AG09319 (cell line): ENCODE measurements around the gene PGAM4.

Experiments
- DNase-seq: peaks from one replicate; pipeline ENCODE4 v3.0.0-alpha.2; 2010; ENCODE audit warnings: low read depth; ENCODE audit errors: extremely low read depth
- TF ChIP-seq, protein P1 (sequence below): IDR thresholded peaks from 2 replicates; pipeline ENCODE4 v1.5.1; 2011; ENCODE audit warnings: low read depth, mild to moderate bottlenecking, inconsistent platforms, low read length, moderate library complexity

Gene PGAM4

GRCh38 chrX:77969538-77969937 is at the start of gene PGAM4:
TSS of gene PGAM4 (minus strand) at chrX:77969638. CDS start at chrX:77969638, 0 bp downstream.
- TF ChIP-seq, protein P1, sequence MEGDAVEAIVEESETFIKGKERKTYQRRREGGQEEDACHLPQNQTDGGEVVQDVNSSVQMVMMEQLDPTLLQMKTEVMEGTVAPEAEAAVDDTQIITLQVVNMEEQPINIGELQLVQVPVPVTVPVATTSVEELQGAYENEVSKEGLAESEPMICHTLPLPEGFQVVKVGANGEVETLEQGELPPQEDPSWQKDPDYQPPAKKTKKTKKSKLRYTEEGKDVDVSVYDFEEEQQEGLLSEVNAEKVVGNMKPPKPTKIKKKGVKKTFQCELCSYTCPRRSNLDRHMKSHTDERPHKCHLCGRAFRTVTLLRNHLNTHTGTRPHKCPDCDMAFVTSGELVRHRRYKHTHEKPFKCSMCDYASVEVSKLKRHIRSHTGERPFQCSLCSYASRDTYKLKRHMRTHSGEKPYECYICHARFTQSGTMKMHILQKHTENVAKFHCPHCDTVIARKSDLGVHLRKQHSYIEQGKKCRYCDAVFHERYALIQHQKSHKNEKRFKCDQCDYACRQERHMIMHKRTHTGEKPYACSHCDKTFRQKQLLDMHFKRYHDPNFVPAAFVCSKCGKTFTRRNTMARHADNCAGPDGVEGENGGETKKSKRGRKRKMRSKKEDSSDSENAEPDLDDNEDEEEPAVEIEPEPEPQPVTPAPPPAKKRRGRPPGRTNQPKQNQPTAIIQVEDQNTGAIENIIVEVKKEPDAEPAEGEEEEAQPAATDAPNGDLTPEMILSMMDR: no peak

GRCh38 chrX:78011846-78012245 is 42.4 kb upstream of the PGAM4 start:
- DNase-seq: no peak
- TF ChIP-seq, protein P1: no peak

More at GRCh38 chrX:77969538-77969937, at the start of gene PGAM4:
- no peak for DNase-seq

GRCh38 chrX:77979870-77980269 is 10.4 kb upstream of the PGAM4 start:
- DNase-seq: no peak
- TF ChIP-seq, protein P1: no peak

GRCh38 chrX:77977518-77977917 is 8.1 kb upstream of the PGAM4 start:
- TF ChIP-seq, protein P1: no peak
- no peak for DNase-seq

- TF ChIP-seq, protein P1: no peak
Observed at GRCh38 chrX:77977095-77977494, 7.7 kb upstream of the PGAM4 start.

GRCh38 chrX:77975755-77976154 is 6.3 kb upstream of the PGAM4 start:
- DNase-seq: no peak
- TF ChIP-seq, protein P1: no peak

More at GRCh38 chrX:77977095-77977494, 7.7 kb upstream of the PGAM4 start:
- no peak for DNase-seq

DNA sequence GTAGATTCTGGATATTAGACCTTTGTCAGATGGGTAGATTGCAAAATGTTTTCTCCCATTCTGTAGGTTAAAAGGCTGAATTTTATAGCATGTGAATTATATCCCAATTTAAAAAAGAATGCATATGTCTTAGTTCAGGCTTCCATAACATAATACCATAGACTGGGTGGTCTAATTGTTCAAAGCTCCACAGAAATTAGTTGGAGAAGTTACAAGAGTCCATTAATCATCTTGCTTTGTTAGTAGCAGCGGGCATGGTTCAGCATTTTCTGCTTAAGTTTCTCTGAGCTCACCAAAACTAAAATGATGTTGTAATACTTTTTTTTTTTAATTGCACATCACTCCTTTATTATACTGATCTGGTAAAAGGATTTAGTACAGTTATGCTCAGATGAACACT is 1.8 kb downstream of the PGAM4 start:
- DNase-seq: no peak
- TF ChIP-seq, protein P1: no peak
